Measurements from ENCODE around the gene MIDN.

- TF ChIP-seq, protein P1, sequence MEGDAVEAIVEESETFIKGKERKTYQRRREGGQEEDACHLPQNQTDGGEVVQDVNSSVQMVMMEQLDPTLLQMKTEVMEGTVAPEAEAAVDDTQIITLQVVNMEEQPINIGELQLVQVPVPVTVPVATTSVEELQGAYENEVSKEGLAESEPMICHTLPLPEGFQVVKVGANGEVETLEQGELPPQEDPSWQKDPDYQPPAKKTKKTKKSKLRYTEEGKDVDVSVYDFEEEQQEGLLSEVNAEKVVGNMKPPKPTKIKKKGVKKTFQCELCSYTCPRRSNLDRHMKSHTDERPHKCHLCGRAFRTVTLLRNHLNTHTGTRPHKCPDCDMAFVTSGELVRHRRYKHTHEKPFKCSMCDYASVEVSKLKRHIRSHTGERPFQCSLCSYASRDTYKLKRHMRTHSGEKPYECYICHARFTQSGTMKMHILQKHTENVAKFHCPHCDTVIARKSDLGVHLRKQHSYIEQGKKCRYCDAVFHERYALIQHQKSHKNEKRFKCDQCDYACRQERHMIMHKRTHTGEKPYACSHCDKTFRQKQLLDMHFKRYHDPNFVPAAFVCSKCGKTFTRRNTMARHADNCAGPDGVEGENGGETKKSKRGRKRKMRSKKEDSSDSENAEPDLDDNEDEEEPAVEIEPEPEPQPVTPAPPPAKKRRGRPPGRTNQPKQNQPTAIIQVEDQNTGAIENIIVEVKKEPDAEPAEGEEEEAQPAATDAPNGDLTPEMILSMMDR (IDR thresholded peaks at IDR 0.05), result no peak
- TF ChIP-seq POLR2A (IDR thresholded peaks at IDR 0.05) (no peak), POLR2AphosphoS5 (IDR thresholded peaks at IDR 0.05) (no peak)
Measured at GRCh38 chr19:1199531-1199930, 48.9 kb upstream of the MIDN start.

Measured in breast epithelium (tissue), 3 donors.